ENCODE data around the gene SDK2. TPM values are rescaled to one million over a fixed set of nuclear protein-coding genes. Genes with fewer than 3 reads are reported as not detected.

Gene SDK2
- polyA plus RNA-seq, 4 donors, result 8.9 to 9.8 (median 8.9) TPM

- DNase-seq (ENCODE audit: low read depth in 4 of 4, low spot score in 3 of 4), result no peak
Observed at GRCh38 chr17:73544333-73544732, 99.9 kb downstream of the SDK2 start.

GRCh38 chr17:73542323-73542722 is 101.9 kb downstream of the SDK2 start:
- no peak for DNase-seq (ENCODE audit: low read depth in 4 of 4, low spot score in 3 of 4)

GRCh38 chr17:73541561-73541981 is 102.7 kb downstream of the SDK2 start:
- no peak for DNase-seq (ENCODE audit: low read depth in 4 of 4, low spot score in 3 of 4)

- DNase-seq (ENCODE audit: low read depth in 4 of 4, low spot score in 3 of 4), result no peak
Observed at GRCh38 chr17:73541111-73541510, 103.1 kb downstream of the SDK2 start.

GRCh38 chr17:73539166-73539565 is 105.1 kb downstream of the SDK2 start:
- no peak for DNase-seq (ENCODE audit: low read depth in 4 of 4, low spot score in 3 of 4)

- DNase-seq (ENCODE audit: low read depth in 4 of 4, low spot score in 3 of 4), result no peak
Observed at GRCh38 chr17:73538445-73538844, 105.8 kb downstream of the SDK2 start.

GRCh38 chr17:73536700-73537605 is 107.3 kb downstream of the SDK2 start:
- no peak for DNase-seq (ENCODE audit: low read depth in 4 of 4, low spot score in 3 of 4)

GRCh38 chr17:73535746-73536145 is 108.5 kb downstream of the SDK2 start:
- DNase-seq (ENCODE audit: low read depth in 4 of 4, low spot score in 3 of 4), result no peak

- no peak for DNase-seq (ENCODE audit: low read depth in 4 of 4, low spot score in 3 of 4)
Observed at GRCh38 chr17:73534209-73534909, 109.9 kb downstream of the SDK2 start.

- DNase-seq (ENCODE audit: low read depth in 4 of 4, low spot score in 3 of 4), result no peak
Observed at GRCh38 chr17:73533781-73534180, 110.5 kb downstream of the SDK2 start.

- DNase-seq (ENCODE audit: low read depth in 4 of 4, low spot score in 3 of 4), result no peak
Observed at GRCh38 chr17:73533127-73533526, 111.1 kb downstream of the SDK2 start.

- no peak for DNase-seq (ENCODE audit: low read depth in 4 of 4, low spot score in 3 of 4)
Observed at GRCh38 chr17:73532421-73532901, 111.8 kb downstream of the SDK2 start.

- no peak for DNase-seq (ENCODE audit: low read depth in 4 of 4, low spot score in 3 of 4)
Observed at GRCh38 chr17:73531158-73531557, 113.1 kb downstream of the SDK2 start.

- DNase-seq (ENCODE audit: low read depth in 4 of 4, low spot score in 3 of 4), result no peak
Observed at GRCh38 chr17:73528679-73529078, 115.6 kb downstream of the SDK2 start.

- DNase-seq (ENCODE audit: low read depth in 4 of 4, low spot score in 3 of 4), result no peak
Observed at GRCh38 chr17:73526952-73527351, 117.3 kb downstream of the SDK2 start.

GRCh38 chr17:73524941-73525679 is 119.1 kb downstream of the SDK2 start:
- DNase-seq (ENCODE audit: low read depth in 4 of 4, low spot score in 3 of 4), result no peak

- DNase-seq (ENCODE audit: low read depth in 4 of 4, low spot score in 3 of 4), result no peak
Observed at GRCh38 chr17:73522696-73523095, 121.5 kb downstream of the SDK2 start.

- DNase-seq (ENCODE audit: low read depth in 4 of 4, low spot score in 3 of 4), result no peak
Observed at GRCh38 chr17:73522107-73522506, 122.1 kb downstream of the SDK2 start.

GRCh38 chr17:73521376-73521775 is 122.9 kb downstream of the SDK2 start:
- DNase-seq (ENCODE audit: low read depth in 4 of 4, low spot score in 3 of 4), result no peak

- no peak for DNase-seq (ENCODE audit: low read depth in 4 of 4, low spot score in 3 of 4)
Observed at GRCh38 chr17:73520369-73520761, 123.9 kb downstream of the SDK2 start.
